ENCODE results near the gene CLSTN2.

Gene CLSTN2

DNA sequence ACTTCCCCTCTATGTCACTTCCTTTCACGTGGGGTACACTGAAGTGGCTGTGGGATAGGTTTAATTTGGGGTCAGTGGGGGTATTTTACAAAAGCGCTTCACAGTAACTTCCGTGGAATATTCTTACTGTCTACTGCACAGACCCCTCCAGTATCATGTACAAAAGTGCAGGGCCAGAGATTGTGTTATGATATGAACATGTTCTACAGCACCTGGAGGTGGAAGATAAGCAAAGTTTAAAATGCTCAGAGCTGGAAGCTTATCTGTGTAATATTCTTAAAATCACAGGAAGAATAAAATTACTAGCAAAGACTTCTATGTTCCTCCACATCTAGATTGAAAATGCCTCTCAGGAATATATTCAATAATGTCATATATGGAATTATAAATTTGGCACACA lies 658.8 kb downstream of the CLSTN2 start:
- DNase-seq (ENCODE audit: low read depth in 2 of 2), result no peak

DNA sequence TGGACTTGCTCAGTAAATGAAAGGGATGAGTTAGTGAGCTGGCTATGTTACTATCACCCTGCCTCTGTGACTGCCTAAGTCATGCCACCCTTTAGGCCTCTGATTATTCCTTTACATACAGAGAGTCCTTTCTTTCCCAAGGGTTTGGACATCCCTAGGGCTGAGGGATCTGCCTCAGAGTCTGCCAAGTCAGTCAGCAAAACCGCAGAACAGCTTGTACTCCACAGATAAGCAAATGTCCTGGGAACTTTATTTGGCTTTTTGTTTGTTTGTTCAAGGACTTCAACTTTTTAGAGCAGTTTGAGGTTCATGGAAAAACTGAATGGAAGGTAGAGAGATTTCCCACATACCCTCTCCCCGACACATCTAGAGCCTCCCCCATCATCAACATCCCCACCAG lies 660.3 kb downstream of the CLSTN2 start:
- DNase-seq (ENCODE audit: low read depth in 2 of 2), result no peak

DNA sequence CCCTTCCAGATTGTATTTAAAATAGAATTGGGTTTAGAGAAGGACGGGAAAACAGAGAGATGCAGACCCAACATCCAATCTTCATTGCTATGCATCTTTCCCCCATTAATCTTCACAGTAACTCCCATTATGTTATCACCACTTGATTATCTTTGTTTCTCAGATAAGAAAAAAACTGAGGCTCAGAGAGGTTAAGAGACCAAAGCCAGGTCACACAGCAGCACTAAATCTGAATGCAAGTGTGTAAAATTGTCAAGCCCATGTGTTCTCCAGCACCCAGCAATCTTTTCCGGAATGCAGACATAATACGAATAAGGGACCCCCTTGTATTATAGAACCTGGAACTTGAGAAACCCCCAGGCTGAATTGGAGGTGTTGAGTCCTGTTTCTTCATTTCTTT lies 662.4 kb downstream of the CLSTN2 start:
- no peak for DNase-seq (ENCODE audit: low read depth in 2 of 2)

DNA sequence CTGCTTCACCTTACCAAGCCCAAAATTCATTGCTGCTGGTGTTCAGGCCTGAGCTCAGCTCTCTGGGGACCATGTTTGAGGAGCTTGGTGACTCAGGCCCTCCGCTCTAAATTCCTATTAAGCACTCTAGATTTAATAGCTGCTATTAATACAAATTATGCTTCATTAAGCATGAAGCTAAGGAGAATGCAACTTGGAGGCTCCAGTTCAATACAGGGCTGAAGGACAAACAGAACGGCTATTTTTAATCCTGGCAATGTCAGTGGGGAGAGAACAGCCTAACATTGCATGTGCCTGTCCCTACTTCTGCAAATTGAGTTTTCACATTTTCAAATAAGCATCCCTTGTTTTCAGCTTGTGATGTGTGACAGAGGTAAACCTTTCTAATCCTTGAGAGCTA lies 662.8 kb downstream of the CLSTN2 start:
- DNase-seq (ENCODE audit: low read depth in 2 of 2), result no peak

DNA sequence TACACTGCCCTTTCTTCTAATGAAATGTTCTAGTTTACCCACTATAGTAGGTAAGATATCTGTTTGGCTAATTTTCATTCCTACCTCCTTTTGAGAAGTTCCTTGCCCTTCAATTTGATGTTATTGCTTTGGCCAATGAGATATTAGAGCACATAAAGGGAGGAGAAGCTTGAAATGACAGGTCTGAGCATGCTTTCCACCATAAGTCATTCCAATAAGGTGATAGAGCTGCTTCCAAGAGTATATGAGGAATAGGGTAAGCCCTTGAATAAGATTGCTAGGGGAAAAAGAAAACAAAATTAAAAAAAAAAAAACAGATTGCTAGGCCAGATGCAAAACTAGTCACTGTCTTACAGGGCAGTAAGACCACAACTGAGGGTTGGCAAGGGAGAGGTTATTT lies 664.0 kb downstream of the CLSTN2 start:
- no peak for DNase-seq (ENCODE audit: low read depth in 2 of 2)

DNA sequence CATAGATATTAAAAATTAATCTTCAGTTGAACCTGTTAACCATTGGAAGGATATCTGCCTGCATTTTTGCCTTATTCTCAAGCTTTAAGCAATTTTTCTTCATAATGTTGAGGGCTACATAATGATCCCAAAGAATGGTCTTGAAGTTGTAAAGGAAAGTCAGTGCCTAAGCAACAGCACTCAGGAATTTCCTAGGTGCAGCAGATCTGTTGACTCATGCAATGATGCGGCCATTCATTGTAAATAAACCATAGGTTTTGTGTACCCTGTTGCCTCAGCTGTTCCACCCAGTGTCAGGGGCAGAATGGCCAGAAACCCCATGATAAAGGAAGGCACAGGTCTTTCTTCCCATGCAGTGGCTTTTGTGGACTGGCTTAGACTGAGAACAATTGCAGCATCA lies 664.5 kb downstream of the CLSTN2 start:
- no peak for DNase-seq (ENCODE audit: low read depth in 2 of 2)

DNA sequence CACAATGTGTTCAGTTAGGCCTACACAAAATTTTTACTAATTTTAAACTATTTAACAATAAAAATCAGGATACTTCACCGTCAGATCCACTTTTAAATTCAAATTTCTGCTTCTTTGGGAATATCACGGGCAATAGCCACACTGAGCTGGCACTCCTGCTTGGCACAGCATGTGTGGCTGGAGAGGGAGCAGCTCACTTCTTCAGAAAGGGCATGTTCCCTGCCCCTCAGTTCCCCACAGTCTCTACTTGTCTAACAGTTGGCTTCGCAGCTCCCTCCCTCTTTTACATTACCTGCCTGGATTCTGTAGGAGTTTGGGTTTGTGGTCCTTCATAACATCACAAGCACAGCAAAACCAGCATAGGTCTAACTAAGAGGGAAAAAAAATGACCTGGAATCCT lies 666.9 kb downstream of the CLSTN2 start:
- DNase-seq (ENCODE audit: low read depth in 2 of 2), result no peak

DNA sequence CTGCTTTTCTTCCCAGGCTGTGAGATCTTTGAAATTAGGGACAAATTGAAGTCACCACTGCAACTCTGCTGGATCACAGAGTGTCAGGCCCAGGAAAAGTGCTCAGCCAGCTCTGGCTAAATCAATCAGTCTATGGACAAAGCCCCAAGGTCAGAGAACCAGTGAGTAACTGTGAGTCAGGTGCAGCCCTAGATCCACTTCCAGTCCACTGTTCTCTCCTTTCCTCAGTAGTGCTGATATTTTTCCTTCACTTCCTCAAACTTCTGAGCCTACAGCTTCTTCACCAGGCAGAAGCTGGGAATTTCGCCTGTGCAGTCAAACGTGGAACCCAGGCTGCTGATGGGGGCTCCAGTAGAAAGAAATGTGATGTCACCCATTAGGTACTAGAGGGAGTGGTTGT lies 667.8 kb downstream of the CLSTN2 start:
- DNase-seq (ENCODE audit: low read depth in 2 of 2), result no peak

DNA sequence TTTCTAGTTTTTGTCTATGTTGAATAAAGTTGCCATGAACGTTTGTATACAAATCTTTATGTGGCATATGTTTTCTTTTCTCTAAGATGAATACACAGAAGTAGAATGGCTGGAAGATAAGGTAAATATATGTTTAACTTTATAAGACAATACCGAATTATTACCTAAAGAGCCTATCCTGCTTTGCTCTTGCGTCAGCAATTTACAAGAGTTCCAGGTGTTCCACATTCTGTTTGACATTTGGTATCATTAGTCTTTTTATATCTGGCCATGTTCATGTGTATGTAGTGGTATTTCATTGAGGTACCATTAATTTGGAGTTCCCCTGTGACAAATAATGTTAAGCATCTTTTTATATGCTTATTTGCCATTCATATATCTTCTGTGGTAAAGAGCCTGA lies 668.8 kb downstream of the CLSTN2 start:
- DNase-seq (ENCODE audit: low read depth in 2 of 2), result no peak

DNA sequence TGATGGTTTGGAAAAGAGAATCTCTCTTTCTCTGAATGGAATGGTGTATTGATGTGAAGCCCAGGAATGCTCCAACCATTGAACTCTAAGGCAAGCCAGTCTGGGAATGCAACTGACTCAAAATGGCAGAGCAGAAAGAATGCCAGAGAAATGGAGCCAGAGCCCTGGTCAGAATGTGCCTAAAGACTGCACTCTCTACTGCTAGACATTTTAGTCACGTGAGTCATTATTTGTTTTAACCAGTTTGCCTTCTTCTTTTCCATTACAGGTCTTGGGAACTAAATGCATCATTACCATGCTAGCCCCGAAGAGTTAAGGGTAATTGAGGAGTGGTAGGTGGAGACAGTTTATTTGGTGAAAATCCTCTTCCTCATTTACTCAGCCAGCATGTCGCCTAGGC lies 675.6 kb downstream of the CLSTN2 start:
- DNase-seq (ENCODE audit: low read depth in 2 of 2), result no peak

DNA sequence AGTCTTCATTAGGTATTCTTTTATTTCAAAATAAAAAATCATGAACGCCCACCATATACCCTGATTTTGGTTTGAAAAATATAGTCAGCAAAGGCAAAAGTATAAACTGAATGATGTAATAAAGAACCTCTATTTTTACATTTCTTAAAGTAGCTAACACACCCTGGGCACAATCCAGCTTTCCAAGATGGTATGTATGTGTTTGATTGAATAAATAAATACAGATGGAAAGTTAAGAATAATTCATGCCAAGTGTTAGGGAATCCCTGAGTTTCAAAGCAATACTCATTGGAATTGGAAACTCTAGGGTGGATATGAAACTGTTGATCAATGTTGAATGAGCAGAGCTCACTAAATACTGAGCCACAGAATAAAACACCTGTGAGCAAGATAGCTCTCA lies 679.0 kb downstream of the CLSTN2 start:
- no peak for DNase-seq (ENCODE audit: low read depth in 2 of 2)

DNA sequence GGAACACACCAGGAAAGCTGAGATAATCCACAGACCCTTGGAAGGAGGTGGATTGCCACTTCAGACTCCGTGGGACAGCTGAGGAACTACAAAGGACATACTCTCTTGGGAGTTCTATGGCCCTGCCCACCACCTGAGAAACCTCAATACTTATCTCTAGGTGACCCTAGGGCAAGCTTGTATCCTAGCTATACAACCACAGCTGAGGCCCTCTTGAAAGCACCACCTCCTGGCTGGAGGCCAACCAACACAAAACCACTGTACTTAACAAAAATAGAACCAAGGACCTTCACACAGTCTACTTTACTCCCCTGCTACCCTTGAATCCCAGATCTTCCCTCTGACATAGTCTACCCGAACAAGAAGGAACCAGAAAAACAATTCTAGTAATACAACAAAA lies 682.1 kb downstream of the CLSTN2 start:
- DNase-seq (ENCODE audit: low read depth in 2 of 2), result no peak

DNA sequence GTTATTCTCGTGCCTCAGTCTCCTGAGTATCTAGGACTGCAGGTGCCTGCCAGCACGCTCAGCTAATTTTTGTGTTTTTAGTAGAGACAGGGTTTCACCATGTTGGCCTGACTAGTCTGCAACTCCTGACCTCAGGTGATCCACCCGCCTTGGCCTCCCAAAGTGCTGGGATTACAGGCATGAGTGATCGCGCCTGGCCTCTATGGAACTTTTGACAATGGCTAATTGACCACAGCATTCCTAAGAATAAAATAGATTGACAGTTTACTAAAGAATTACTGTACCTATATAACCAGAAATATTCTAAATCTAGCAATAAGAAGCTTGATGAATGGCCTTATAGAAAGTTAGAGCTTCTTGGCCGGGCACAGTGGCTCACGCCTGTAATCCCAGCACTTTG lies 691.9 kb downstream of the CLSTN2 start:
- DNase-seq (ENCODE audit: low read depth in 2 of 2), result no peak

Data from stimulated activated CD8-positive, alpha-beta memory T cell treated with anti-CD3 and anti-CD28 coated beads, Interleukin-7, amount 100 ng/mL, for 4 hours (primary cell).